AG20443 (cell line): ENCODE data around the gene LCT.
"Not testable (repeated sequence)": the region's sequence is repeated elsewhere in the genome, so short reads cannot be mapped to it uniquely, and the experiment has no call there.

Source experiments
- DNase-seq: peaks from one replicate; pipeline ENCODE4 v3.0.0; 2012; ENCODE audit warnings: low spot score, mixed read lengths

The LCT gene

GRCh38 chr2:135797497-135798274, 39.3 kb downstream of the LCT start:
- peak; percentile 93 for DNase-seq

DNA sequence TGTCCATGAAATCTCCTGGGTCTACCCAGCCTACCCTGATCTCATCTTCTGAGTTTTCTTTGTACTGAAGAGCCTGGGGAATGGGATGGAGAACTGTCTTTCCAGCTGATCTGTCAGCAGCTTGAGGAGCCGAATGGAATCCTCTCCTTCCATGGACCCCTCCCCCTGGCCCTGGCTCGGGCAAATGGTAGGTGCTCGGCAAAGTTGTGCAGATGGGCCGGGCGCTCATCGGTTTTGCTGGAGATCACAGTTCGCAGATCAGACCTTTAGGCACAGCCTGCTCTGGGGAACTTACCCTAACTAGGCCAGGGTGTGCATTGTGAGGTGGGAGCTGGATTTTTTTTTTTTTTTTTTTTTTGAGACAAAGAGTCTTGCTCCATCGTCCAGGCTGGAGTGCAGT, 40.4 kb downstream of the LCT start:
- DNase-seq, result no peak

GRCh38 chr2:135795641-135796040, 41.3 kb downstream of the LCT start:
- DNase-seq, result not testable (repeated sequence)

DNA sequence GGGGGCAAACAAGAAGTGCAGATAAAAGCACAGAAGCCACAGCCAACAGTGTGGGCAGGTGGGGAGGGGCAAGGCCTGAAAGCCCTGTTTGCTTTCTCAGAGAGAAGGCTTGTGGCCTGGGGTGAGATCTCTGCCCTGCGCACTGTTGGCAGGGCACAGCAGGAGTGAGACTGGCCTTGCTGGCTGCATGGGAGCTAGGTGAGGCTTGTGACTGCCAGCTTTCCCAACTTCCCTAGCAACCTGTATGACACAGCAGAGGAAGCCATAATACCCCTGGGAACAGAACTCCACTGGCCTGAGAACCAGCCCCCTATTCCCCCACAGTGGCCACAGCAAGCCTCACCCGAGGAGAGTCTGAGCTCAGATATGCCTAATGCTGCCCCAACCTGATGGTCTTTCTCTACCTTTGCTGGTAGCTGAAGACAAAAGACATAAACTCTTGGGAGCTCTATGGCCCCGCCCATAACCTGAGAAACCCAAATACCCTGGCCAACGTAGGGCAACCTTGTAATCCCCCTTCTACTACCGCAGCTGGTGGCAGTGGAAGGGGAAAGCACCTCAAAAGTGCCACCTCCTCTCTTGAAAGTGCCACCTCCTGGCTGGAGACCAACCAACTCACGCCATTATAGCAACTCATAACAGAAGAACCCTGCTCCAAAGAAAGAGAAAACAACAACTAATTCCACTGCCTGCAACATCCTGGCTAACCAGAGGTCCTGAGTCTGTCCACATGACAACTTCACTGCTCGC, 44.4 kb downstream of the LCT start:
- DNase-seq, result no peak

DNA sequence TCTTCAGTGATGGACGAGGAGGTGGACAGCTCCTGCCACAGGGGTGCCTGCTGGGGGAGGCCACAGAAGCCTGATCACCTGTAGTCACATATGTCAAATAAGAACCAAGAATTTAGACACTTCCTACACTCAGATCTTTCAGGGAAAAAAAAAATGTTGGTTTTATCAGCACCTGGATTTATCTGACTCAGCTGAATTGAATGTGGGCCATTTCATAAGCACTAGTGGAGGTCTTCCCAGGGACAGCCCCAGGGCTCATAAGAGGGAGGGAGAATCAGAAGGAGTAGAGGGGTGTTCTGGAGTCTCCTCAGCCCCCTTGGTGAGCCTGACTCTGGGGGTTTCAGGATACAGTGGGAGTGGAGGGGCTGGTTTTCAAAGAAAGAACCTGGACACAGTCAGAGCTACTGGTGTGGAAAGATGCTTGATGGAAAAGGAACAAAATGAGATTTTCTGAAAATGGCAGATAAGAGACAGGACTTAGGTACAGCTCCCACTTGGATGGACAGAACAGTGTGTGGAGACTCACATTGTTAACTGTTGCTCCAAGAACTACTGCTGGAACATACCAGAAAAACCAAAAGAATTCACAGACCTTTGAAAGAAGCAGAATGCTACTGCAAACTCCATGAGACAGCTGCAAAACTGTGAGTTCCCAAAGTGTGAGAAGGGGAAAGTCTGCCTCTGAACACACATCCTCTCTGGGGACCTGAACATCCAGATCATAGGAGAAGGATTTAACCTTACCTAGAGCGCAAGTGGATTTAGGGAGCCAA, 45.4 kb downstream of the LCT start:
- DNase-seq, result no peak

DNA sequence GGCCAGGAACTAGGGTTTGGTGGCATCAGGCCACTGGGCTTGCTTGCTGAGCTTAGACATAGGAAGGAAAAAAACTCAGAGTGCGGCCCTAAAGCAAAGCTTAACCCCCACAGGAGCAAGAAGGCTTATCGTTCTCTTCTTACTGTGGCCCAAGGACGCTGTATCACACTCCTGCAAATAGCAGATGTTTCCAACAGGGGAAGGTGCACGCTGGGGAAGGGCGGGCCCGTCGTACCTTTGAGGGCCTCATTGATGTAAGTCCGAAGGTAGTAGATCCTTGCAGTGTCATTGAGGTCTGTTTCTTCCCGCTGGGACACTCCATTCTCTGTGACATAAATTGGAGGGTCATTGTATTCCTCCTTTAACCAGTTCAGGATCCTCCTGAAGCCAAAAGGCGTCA, 46.6 kb downstream of the LCT start:
- DNase-seq, result no peak

GRCh38 chr2:135786823-135787222, 50.2 kb downstream of the LCT start:
- peak; percentile 77 for DNase-seq

DNA sequence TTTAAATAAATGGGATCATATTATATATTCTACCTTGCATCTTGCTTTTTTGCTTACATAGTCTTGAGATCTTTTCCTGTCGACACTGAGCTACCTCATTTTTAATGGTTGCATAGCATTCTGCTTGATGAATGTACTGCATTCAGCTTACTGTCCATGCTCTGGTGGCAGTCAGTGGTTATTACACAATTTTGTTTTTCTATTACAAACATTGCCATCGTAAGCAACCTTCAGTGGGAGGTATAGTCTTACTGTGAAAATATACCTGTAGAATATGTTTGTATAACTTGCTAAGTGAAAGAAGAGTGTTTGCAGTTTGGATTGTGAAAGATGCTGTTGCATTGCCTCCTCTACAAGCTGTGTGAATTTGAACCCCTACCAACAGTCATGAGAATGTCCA, 52.0 kb downstream of the LCT start:
- DNase-seq, result no peak

GRCh38 chr2:135783439-135783838, 53.5 kb downstream of the LCT start:
- DNase-seq, result no peak

GRCh38 chr2:135782231-135782630, 54.8 kb downstream of the LCT start:
- no peak for DNase-seq

DNA sequence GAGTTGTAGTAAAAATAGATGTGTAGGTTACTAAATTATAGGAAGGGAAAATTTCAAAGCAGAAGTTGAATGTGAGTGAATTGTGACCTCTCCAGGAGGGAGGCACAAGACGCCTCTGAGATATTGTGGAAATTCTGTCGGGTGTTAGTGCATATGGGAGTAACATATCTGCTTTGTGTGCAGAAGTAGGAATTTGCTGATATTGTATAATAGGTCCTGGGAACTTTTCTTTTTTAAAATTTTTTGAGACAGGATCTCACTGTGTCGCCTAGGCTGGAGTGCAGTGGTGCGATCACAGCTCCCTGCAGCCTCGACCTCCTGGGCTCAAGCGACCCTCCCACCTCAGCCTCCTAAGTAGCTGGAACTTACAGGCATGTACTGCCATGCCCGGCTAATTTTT, 60.6 kb downstream of the LCT start:
- DNase-seq, result no peak

DNA sequence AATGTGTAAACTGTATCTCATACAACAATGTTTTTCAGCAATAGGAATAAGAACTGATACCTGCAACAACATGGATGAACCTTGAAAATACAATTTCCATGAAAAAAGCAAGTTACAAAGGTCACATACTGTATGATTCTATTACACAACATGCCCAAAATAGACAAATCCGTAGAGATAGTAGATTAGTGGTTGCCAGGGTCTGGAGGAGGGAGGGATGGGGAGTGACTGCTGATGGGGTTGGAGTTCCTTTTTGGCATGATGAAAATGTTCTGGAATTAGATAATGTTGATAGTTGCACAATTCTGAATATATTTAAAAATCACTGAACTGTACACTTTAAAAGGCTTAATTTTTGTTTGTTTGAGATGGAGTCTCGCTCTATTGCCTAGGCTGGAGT, 61.6 kb downstream of the LCT start:
- DNase-seq, result no peak

DNA sequence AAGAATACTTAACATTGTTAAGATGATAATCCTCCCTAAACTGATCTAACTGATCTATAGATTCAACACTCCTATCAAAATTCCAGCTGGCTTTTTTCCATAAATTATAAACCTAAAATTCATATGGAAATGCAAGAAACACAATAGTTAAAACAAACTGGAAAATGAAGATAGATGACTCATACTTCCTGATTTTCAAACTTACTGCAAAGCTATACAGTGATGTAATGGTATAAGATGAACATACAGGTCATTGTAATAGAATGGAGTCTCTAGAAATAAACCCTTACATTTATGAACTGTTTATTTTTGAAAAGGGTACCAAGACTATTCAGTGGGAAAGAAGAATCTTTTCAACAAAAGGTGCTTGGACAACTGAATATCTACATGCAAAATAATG, 63.1 kb downstream of the LCT start:
- DNase-seq, result no peak

DNA sequence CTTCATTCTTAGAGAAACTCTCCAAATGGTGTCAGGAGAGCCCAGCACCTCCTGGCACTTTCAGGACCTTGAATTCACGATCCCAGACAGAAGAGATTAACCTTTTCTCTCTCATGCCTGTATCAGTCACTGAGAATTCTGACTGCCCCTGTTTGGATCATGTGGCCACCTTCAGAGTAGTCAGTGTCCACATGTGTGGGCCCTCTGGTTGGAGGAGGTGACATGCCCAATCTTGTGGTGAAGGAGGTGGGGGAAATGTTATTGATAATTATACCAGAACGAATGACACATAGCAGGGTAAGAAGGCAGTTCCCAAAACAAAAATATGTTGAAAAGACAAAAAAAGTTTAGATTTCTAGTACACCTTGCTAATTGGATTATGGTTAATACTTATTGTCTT, 63.7 kb downstream of the LCT start:
- no peak for DNase-seq

DNA sequence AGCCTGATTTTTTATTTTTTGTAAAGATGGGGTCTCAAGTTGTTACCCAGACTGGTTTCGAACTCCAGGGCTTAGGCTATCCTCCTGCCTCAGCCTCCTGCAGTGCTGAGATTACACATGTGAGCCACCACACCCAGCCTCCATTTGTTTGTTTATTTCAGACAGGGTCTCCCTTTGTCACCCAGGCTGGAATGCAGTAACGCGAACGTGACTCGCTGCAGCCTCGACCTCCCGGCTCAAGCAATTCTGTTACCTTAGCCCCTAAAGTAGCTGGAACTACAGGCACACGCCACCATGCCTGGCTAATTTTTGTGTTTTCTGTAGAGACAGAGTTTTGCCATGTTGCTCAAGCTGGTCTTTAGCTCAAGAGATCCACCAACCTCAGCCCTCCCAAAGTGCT, 68.1 kb downstream of the LCT start:
- no peak for DNase-seq

GRCh38 chr2:135762530-135762929, 74.5 kb downstream of the LCT start:
- DNase-seq, result no peak

- DNase-seq, result no peak
Measured at GRCh38 chr2:135762022-135762421, 75.0 kb downstream of the LCT start.

- DNase-seq, result no peak
Measured at GRCh38 chr2:135756692-135757091, 80.3 kb downstream of the LCT start.

GRCh38 chr2:135755573-135755972, 81.4 kb downstream of the LCT start:
- DNase-seq, result no peak

GRCh38 chr2:135745545-135745944, 91.4 kb downstream of the LCT start:
- peak; percentile 60 for DNase-seq

- DNase-seq, result peak; percentile 22
Measured at GRCh38 chr2:135744760-135745314, 92.1 kb downstream of the LCT start.

DNA sequence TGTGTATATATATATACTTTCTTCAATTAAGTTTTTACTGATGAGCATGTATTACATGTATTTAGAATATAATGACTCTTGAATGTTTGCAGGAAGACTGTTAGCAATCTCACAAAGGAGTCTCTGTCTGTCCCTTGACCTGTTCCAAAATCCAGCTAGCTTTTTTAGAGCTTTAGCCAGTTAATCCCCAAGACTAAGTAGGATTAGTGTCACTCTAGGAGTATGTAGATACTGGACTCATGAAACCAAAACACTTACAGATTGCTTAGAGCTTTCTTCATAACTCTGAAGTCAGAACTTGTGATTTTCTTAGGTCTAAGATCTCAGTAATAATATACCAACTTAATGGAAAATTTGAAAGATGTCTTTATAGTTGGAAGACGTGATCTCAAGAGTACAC, 93.1 kb downstream of the LCT start:
- DNase-seq, result no peak
